GM12878 (cell line): ENCODE measurements around the gene HERC4. TPM values are rescaled to one million over a fixed set of nuclear protein-coding genes. Genes with fewer than 3 reads are reported as not detected.
A peak's percentile ranks its signal among the peaks of the same experiment; 100 is the strongest.

Experiments
- ATF2 ChIP-seq: IDR thresholded peaks from 2 replicates; pipeline ENCODE4 v1.6.1; 2012; ENCODE audit warnings: low read length, inconsistent platforms
- E2F8 ChIP-seq: fragments of 450-650 bp; IDR thresholded peaks from 2 replicates; pipeline ENCODE4 v1.6.1; 2018; ENCODE audit warnings: mild to moderate bottlenecking, low read depth, moderate library complexity; ENCODE audit not compliant: partially characterized antibody
- EZH2 ChIP-seq: IDR thresholded peaks from 2 replicates; pipeline ENCODE4 v1.6.1; 2012; ENCODE audit warnings: low read depth, mild to moderate bottlenecking, control low read depth, inconsistent platforms, low read length, borderline replicate concordance; ENCODE audit not compliant: control insufficient read depth
- FOXM1 ChIP-seq: IDR thresholded peaks from 2 replicates; pipeline ENCODE4 v1.6.1; 2012; ENCODE audit warnings: low read depth, mild to moderate bottlenecking, inconsistent platforms, low read length, moderate library complexity
- MYB ChIP-seq: fragments of 150-350 bp; IDR thresholded peaks from 2 replicates; pipeline ENCODE4 v1.6.1; 2014; ENCODE audit warnings: mild to moderate bottlenecking, low read depth, low read length, borderline replicate concordance
- PRDM15 ChIP-seq: fragments of 450-650 bp; formaldehyde crosslinking; IDR thresholded peaks from 2 replicates; pipeline ENCODE4 v1.4.0; 2020; ENCODE audit warnings: mild to moderate bottlenecking, moderate library complexity
- RELB ChIP-seq: fragments of 450-650 bp; IDR thresholded peaks from 2 replicates; pipeline ENCODE4 v1.6.1; 2017; ENCODE audit warnings: low read depth, mild to moderate bottlenecking, moderate library complexity
- REST ChIP-seq: IDR thresholded peaks from 2 replicates; pipeline ENCODE4 v1.6.1; 2012; ENCODE audit warnings: mild to moderate bottlenecking, low read depth, low read length
- SIX5 ChIP-seq: IDR thresholded peaks from 2 replicates; pipeline ENCODE4 v1.6.1; 2011; ENCODE audit warnings: mild to moderate bottlenecking, low read depth, low read length, moderate library complexity; ENCODE audit not compliant: severe bottlenecking
- STAT1 ChIP-seq: fragments of 450-650 bp; conservative IDR thresholded peaks from 2 replicates; pipeline ENCODE4 v1.6.1; 2014; ENCODE audit warnings: antibody characterized with exemption, mild to moderate bottlenecking
- TCF12 ChIP-seq: IDR thresholded peaks from 2 replicates; pipeline ENCODE4 v1.6.1; 2011; ENCODE audit warnings: low read depth, mild to moderate bottlenecking, low read length
- WRNIP1 ChIP-seq: IDR thresholded peaks from 2 replicates; pipeline ENCODE4 v1.6.1; 2011; ENCODE audit warnings: low read depth, low read length, improper control_type of control experiment, borderline replicate concordance
- YBX1 ChIP-seq: fragments of 450-650 bp; IDR thresholded peaks from 2 replicates; pipeline ENCODE4 v1.6.1; 2016; ENCODE audit warnings: antibody characterized with exemption
- ZNF217 ChIP-seq: fragments of 450-650 bp; IDR thresholded peaks from 2 replicates; pipeline ENCODE4 v1.6.1; 2017; ENCODE audit warnings: antibody characterized with exemption, mild to moderate bottlenecking
- ZNF24 ChIP-seq: fragments of 450-650 bp; IDR thresholded peaks from 2 replicates; pipeline ENCODE4 v1.6.1; 2017; ENCODE audit warnings: antibody characterized with exemption, mild to moderate bottlenecking
- polyA plus RNA-seq, 11 experiments: library from polyadenylated mRNA; depleted of rRNA in 4 of 11; unstranded in 6 of 11; stranded (reverse) in 5 of 11; fragments of >200 nt; fragmentation: Nextera tagmentation in 4 of 11; fragmentation: Illumina TruSeq in 1 of 11; extraction: Ambion mirVana in 4 of 11; extraction: Trizol in 1 of 11; gene quantifications; 1 replicate in 1 of 11; 2 replicates in 10 of 11; pipeline versions ENCODE4 v1.2.1 to v1.2.3, GENCODE V29; 2011 to 2016; ENCODE audit warnings: inconsistent platforms in 2 of 11, missing spikeins in 2 of 11, low read depth in 1 of 11
- total RNA-seq, 4 experiments: library from RNA; depleted of rRNA in 3 of 4; stranded (reverse); fragments of >200 nt in 3 of 4; fragmentation: Illumina TruSeq in 1 of 4; extraction: Trizol in 1 of 4; gene quantifications; 2 replicates each; pipeline versions ENCODE4 v1.2.1 to v1.2.3, GENCODE V29; 2013 to 2021

HERC4 gene
- total and polyA plus RNA-seq, 10 of the 15 experiments (the other 5 are each of a cell fraction or from before 2014, with no cell fraction given), result 9.7 to 36.8 (median 23.4) TPM

GRCh38 chr10:68074775-68075549 lies at the start of gene HERC4 (continued):
- TF ChIP-seq ATF2, result no peak; the same call in 1 of the 2 replicates
- no peak for TF ChIP-seq ZNF24
- TF ChIP-seq WRNIP1, result no peak
- 0 out of 2 replicates have a peak, but pooled peaks have one; percentile 19 for TF ChIP-seq ZNF217
- TF ChIP-seq E2F8, result no peak
- TF ChIP-seq TCF12, result 0 out of 2 replicates have a peak, but pooled peaks have one; percentile 29
- TF ChIP-seq YBX1, result no peak
- TF ChIP-seq RELB, result peak; percentile 78; the same call in 1 of the 2 replicates
- TF ChIP-seq STAT1, result 0 out of 2 replicates have a peak, but pooled peaks have one; percentile 56
- TF ChIP-seq EZH2, result no peak
- TF ChIP-seq MYB, result no peak
- no peak for TF ChIP-seq PRDM15
- TF ChIP-seq SIX5, result peak; percentile 20
- no peak for TF ChIP-seq REST
- no peak for TF ChIP-seq FOXM1
